ENCODE data around the gene FBXL7. TPM values are rescaled to one million over a fixed set of nuclear protein-coding genes. Genes with fewer than 3 reads are reported as not detected.
A peak's percentile ranks its signal among the peaks of the same experiment; 100 is the strongest.

Gene FBXL7
- total RNA-seq, 1 donor: 11.2 TPM

DNA sequence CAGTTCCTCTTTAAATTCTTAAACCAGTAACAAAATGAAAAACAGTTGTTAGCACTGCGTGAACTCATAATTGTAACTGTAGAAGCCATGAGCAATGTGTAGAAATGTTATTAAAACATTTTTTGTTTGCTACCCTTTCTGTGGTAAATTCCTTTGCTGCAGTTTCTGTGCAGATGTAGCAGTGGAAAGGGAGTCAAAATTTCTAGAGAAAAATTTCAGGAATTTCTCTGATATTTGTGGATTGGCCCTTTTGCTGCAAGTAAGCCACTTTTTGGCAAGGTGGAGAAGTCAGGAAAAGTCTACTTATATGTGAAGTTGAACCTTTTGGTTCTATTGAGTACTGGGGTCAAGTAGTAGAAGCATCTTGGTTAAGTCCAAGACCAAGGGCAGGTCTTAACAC, 10.1 kb downstream of the FBXL7 start:
- TF ChIP-seq, protein P1, sequence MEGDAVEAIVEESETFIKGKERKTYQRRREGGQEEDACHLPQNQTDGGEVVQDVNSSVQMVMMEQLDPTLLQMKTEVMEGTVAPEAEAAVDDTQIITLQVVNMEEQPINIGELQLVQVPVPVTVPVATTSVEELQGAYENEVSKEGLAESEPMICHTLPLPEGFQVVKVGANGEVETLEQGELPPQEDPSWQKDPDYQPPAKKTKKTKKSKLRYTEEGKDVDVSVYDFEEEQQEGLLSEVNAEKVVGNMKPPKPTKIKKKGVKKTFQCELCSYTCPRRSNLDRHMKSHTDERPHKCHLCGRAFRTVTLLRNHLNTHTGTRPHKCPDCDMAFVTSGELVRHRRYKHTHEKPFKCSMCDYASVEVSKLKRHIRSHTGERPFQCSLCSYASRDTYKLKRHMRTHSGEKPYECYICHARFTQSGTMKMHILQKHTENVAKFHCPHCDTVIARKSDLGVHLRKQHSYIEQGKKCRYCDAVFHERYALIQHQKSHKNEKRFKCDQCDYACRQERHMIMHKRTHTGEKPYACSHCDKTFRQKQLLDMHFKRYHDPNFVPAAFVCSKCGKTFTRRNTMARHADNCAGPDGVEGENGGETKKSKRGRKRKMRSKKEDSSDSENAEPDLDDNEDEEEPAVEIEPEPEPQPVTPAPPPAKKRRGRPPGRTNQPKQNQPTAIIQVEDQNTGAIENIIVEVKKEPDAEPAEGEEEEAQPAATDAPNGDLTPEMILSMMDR (IDR thresholded peaks at IDR 0.05; ENCODE audit: insufficient read depth, low read depth, low read length): no peak
- H3K4me3 ChIP-seq (ENCODE audit: low read depth, low read length): no peak overlapping the region
- peak; percentile 35 for DNase-seq (ENCODE audit: low read depth)

DNA sequence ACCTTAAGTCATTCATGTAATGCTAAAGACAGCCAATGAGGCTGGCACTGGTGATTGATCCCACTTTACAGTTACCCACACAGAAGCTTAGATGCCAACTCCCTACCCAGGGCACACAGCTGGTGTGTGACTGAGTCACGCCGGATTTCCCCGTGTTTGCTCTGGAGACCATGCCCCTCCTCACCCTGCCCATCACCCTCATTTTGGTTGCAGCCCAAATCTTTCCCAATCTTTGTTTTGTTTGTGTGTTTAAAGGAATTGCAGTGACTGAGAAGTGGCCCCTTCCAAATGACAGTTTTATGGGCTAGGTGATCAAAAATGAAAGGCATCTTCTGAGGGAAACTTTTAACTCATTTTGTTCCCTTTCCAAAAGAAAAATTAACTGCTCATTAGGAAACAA, 10.9 kb downstream of the FBXL7 start:
- TF ChIP-seq, protein P1 (IDR thresholded peaks at IDR 0.05; ENCODE audit: insufficient read depth, low read depth, low read length): no peak
- DNase-seq (ENCODE audit: low read depth): no peak
- no peak overlapping the region for H3K4me3 ChIP-seq (ENCODE audit: low read depth, low read length)

DNA sequence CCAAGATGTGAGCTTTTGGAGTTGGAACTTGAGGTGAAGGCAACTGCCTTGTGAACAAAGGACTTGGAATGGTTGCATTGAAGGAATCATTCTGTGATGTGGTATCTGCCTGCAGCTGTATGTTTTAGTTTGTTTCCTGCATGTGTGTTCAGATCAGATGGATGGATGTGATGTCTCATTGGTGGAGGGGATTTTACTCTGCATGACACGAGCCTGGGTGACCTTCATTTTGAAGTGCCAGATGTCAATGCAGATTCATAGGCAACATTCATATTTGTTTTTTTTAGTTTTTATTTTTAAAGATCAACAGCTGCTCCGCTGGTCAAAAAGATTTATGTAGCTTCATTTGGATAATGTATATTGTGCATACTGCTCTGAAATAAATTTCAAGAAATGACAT, 13.5 kb downstream of the FBXL7 start:
- DNase-seq (ENCODE audit: low read depth): no peak
- TF ChIP-seq, protein P1 (IDR thresholded peaks at IDR 0.05; ENCODE audit: insufficient read depth, low read depth, low read length): no peak
- H3K4me3 ChIP-seq (ENCODE audit: low read depth, low read length): no peak overlapping the region

DNA sequence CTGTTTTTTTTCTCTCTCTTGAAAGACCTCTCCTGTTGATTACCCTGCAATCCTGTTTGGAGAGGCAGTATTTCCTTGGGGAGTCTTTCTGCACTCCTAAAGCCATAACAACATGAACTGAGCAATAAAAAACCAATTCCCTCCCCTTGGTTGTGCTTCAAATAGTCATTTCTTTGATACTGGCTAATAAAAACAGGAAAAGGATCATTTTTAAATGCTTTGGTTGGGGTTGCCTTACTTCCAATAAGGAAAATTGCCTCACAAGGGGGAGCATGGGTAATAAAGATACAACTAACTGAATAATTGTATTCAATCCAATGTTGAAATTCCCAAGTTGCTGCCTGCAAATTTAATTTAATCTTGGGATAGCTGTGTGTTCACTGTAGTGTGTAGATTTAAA, 13.9 kb downstream of the FBXL7 start:
- TF ChIP-seq, protein P1 (IDR thresholded peaks at IDR 0.05; ENCODE audit: insufficient read depth, low read depth, low read length): no peak
- no peak overlapping the region for H3K4me3 ChIP-seq (ENCODE audit: low read depth, low read length)
- no peak for DNase-seq (ENCODE audit: low read depth)

DNA sequence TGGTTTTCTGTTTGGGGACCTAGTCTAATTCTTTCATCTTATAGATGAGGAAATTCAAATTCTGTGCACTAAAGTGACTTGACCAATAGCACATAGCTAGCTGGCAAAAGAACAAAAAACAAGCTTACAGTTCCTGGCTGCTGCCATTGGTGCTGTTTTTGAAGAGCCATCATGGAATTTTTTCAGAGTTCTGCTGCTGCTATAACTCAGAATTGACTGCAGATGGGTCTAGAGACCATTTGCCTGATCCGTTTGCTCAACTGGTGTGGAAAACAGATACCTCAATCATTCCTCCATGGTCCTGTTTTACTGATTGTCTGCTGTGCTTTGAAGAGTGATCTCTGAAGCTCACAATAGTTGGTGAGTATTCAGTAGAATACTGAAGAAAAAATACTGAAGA, 15.2 kb downstream of the FBXL7 start:
- no peak overlapping the region for H3K4me3 ChIP-seq (ENCODE audit: low read depth, low read length)
- TF ChIP-seq, protein P1 (IDR thresholded peaks at IDR 0.05; ENCODE audit: insufficient read depth, low read depth, low read length): no peak
- DNase-seq (ENCODE audit: low read depth): no peak

DNA sequence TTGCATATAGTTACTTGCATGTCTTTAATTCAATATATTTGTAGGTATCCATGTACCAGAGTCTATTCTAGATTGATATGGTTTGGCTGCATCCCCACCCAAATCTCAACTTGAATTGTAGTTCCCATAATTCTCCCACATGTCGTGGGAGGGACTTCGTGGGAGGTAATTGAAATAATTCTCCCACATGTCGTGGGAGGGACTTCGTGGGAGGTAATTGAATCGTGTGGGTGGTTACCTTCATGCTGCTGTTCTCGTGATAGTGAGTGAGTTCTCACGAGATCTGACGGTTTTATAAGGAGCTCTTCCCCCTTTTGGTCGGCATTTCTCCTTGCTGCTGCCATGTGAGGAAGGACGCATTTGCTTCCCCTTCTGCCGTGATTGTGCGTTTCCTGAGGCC, 16.5 kb downstream of the FBXL7 start:
- TF ChIP-seq, protein P1 (IDR thresholded peaks at IDR 0.05; ENCODE audit: insufficient read depth, low read depth, low read length): no peak
- no peak for DNase-seq (ENCODE audit: low read depth)
- no peak overlapping the region for H3K4me3 ChIP-seq (ENCODE audit: low read depth, low read length)

DNA sequence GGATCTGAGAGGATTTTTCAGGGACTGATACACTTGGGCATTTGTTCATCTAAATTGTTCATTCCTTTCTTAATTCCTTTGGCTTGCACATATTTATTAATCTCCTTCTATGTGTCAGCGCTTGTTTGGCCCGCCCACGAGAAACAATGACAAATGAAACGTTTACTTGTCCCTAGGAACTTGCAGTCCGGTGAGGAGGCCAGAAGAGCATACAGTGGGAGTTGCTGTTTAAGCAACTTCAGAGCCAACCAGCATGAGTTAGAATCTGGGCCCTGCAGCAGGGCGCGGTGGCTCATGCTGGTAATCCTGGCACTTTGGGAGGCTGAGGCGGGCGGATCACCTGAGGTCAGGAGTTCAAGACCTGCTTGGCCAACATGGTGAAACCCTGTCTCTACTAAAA, 18.8 kb downstream of the FBXL7 start:
- TF ChIP-seq, protein P1 (IDR thresholded peaks at IDR 0.05; ENCODE audit: insufficient read depth, low read depth, low read length): no peak
- H3K4me3 ChIP-seq (ENCODE audit: low read depth, low read length): no peak overlapping the region
- no peak for DNase-seq (ENCODE audit: low read depth)

Data from fibroblast of villous mesenchyme (primary cell).